ENCODE measurements around the gene NKX1-1. TPM values are rescaled to one million over a fixed set of nuclear protein-coding genes. Genes with fewer than 3 reads are reported as not detected.
"Not testable (repeated sequence)": the region's sequence is repeated elsewhere in the genome, so short reads cannot be mapped to it uniquely, and the experiment has no call there.

The NKX1-1 gene
- polyA plus RNA-seq, 1 donor from 2014 or later = not detected

GRCh38 chr4:1443688-1444172 lies 37.5 kb upstream of the NKX1-1 start:
- not testable (repeated sequence) for H3K36me3 ChIP-seq (ENCODE audit: insufficient read depth, low read length); H4K20me1 ChIP-seq (ENCODE audit: insufficient read depth); H3K79me2 ChIP-seq (replicated peaks; ENCODE audit: insufficient read depth, low read length); H3F3A ChIP-seq (ENCODE audit: insufficient read depth, low read length, poor library complexity, severe bottlenecking); H3K9me2 ChIP-seq (ENCODE audit: insufficient read depth, low read length); H3K4me2 ChIP-seq (ENCODE audit: low read length); H3K9me3 ChIP-seq (ENCODE audit: low read length); H3K9ac ChIP-seq (ENCODE audit: low read length); H3K27ac ChIP-seq (ENCODE audit: low read length); H2AFZ ChIP-seq (ENCODE audit: low read depth, low read length); H3K4me3 ChIP-seq (ENCODE audit: low read length); H3K27me3 ChIP-seq (ENCODE audit: insufficient read depth, low read depth, low read length)

GRCh38 chr4:1427010-1427409 lies 20.8 kb upstream of the NKX1-1 start:
- no peaks in the 10 kb centered on the region for H3K36me3 ChIP-seq (ENCODE audit: insufficient read depth, low read length)
- no peaks in the 10 kb centered on the region for H4K20me1 ChIP-seq (ENCODE audit: insufficient read depth)
- no peaks in the 10 kb centered on the region for H3K79me2 ChIP-seq (replicated peaks; ENCODE audit: insufficient read depth, low read length)
- no peaks in the 10 kb centered on the region for H3K9me3 ChIP-seq (ENCODE audit: low read length)
- no peak overlapping the region for H3K4me3 ChIP-seq (ENCODE audit: low read length)
- H3K27me3 ChIP-seq (ENCODE audit: insufficient read depth, low read depth, low read length) = peaks cover 8% of the 10 kb centered on the region
- no peak overlapping the region for H3K27ac ChIP-seq (ENCODE audit: low read length)
- H3K4me2 ChIP-seq (ENCODE audit: low read length) = no peak overlapping the region
- H3K9me2 ChIP-seq (ENCODE audit: insufficient read depth, low read length) = no peaks in the 10 kb centered on the region
- no peak overlapping the region for H3K9ac ChIP-seq (ENCODE audit: low read length)
- TF ChIP-seq SMC3 (conservative IDR thresholded peaks at IDR 0.05; ENCODE audit: poor library complexity) (no peak), CTCF (IDR thresholded peaks at IDR 0.05; ENCODE audit: poor library complexity, severe bottlenecking) (no peak), EP300 (conservative IDR thresholded peaks at IDR 0.05; ENCODE audit: poor library complexity, severe bottlenecking) (no peak), MXI1 (conservative IDR thresholded peaks at IDR 0.05; ENCODE audit: poor library complexity, severe bottlenecking) (no peak), TAF1 (IDR thresholded peaks at IDR 0.05; ENCODE audit: low read depth) (no peak)
- no peak overlapping the region for H2AFZ ChIP-seq (ENCODE audit: low read depth, low read length)
- no peaks in the 10 kb centered on the region for H3F3A ChIP-seq (ENCODE audit: insufficient read depth, low read length, poor library complexity, severe bottlenecking)

GRCh38 chr4:1421657-1422056 lies 15.4 kb upstream of the NKX1-1 start:
- H3K79me2 ChIP-seq (replicated peaks; ENCODE audit: insufficient read depth, low read length) = no peaks in the 10 kb centered on the region
- H3K9me2 ChIP-seq (ENCODE audit: insufficient read depth, low read length) = no peaks in the 10 kb centered on the region
- no peak overlapping the region for H3K27ac ChIP-seq (ENCODE audit: low read length)
- no peaks in the 10 kb centered on the region for H3K9me3 ChIP-seq (ENCODE audit: low read length)
- H3K4me2 ChIP-seq (ENCODE audit: low read length) = no peak overlapping the region
- H3F3A ChIP-seq (ENCODE audit: insufficient read depth, low read length, poor library complexity, severe bottlenecking) = no peaks in the 10 kb centered on the region
- no peak for TF ChIP-seq CTCF (IDR thresholded peaks at IDR 0.05; ENCODE audit: poor library complexity, severe bottlenecking)
- TF ChIP-seq EP300 (conservative IDR thresholded peaks at IDR 0.05; ENCODE audit: poor library complexity, severe bottlenecking) = no peak
- no peak for TF ChIP-seq TAF1 (IDR thresholded peaks at IDR 0.05; ENCODE audit: low read depth)
- TF ChIP-seq RAD21 (conservative IDR thresholded peaks at IDR 0.05) = no peak
- TF ChIP-seq POLR2AphosphoS5 (IDR thresholded peaks at IDR 0.05) = no peak
- TF ChIP-seq MXI1 (conservative IDR thresholded peaks at IDR 0.05; ENCODE audit: poor library complexity, severe bottlenecking) = no peak
- no peak for TF ChIP-seq SMC3 (conservative IDR thresholded peaks at IDR 0.05; ENCODE audit: poor library complexity)
- no peak for TF ChIP-seq REST (IDR thresholded peaks at IDR 0.05; ENCODE audit: borderline replicate concordance)
- TF ChIP-seq EZH2 (IDR thresholded peaks at IDR 0.05; ENCODE audit: borderline replicate concordance, insufficient read depth, low read length, poor library complexity, severe bottlenecking) = no peak
- no peaks in the 10 kb centered on the region for H4K20me1 ChIP-seq (ENCODE audit: insufficient read depth)
- peaks cover 11% of the 10 kb centered on the region for H3K27me3 ChIP-seq (ENCODE audit: insufficient read depth, low read depth, low read length)
- H3K9ac ChIP-seq (ENCODE audit: low read length) = no peak overlapping the region
- no peak overlapping the region for H3K4me3 ChIP-seq (ENCODE audit: low read length)
- no peaks in the 10 kb centered on the region for H3K36me3 ChIP-seq (ENCODE audit: insufficient read depth, low read length)
- H2AFZ ChIP-seq (ENCODE audit: low read depth, low read length) = no peak overlapping the region

Data from neural cell (in vitro differentiated cells).